Neural cell (in vitro differentiated cells): ENCODE measurements around the gene PLEKHA7. TPM values are rescaled to one million over a fixed set of nuclear protein-coding genes. Genes with fewer than 3 reads are reported as not detected.
A peak's percentile ranks its signal among the peaks of the same experiment; 100 is the strongest.

Experiments used
- H2AFZ ChIP-seq: fragments of 200-600, 300-800 bp; sonication (generic), shearing (Covaris generic); 2 replicates; pipeline ENCODE4 v1.6.0; 2014; ENCODE audit warnings: low read depth, mild to moderate bottlenecking, antibody characterized with exemption, low read length, moderate library complexity
- H3F3A ChIP-seq: fragments of 200-600 bp; shearing (Covaris generic); 2 replicates; pipeline ENCODE4 v1.6.1; 2016; ENCODE audit warnings: mild to moderate bottlenecking, moderate library complexity, mixed read lengths, antibody characterized with exemption, low read length; ENCODE audit not compliant: insufficient read depth, poor library complexity, severe bottlenecking
- H3K27ac ChIP-seq: fragments of 200-600, 300-800 bp; sonication (generic), shearing (Covaris generic); 2 replicates; pipeline ENCODE4 v1.5.1; 2014; ENCODE audit warnings: mild to moderate bottlenecking, low read length, moderate library complexity
- H3K27me3 ChIP-seq: fragments of 300-800, 200-600 bp; sonication (generic), shearing (Covaris generic); 2 replicates; pipeline ENCODE4 v1.6.0; 2014; ENCODE audit warnings: mild to moderate bottlenecking, low read depth, low read length, moderate library complexity; ENCODE audit not compliant: insufficient read depth
- H3K36me3 ChIP-seq: fragments of 300-800, 200-600 bp; sonication (generic), shearing (Covaris generic); 2 replicates; pipeline ENCODE4 v1.5.1; 2014; ENCODE audit warnings: mild to moderate bottlenecking, antibody characterized with exemption, low read length, moderate library complexity; ENCODE audit not compliant: insufficient read depth
- H3K4me2 ChIP-seq: fragments of 300-800, 200-600 bp; sonication (generic), shearing (Covaris generic); 2 replicates; pipeline ENCODE4 v1.6.0; 2014; ENCODE audit warnings: mild to moderate bottlenecking, low read length
- H3K4me3 ChIP-seq: fragments of 300-800, 200-600 bp; sonication (generic), shearing (Covaris generic); 2 replicates; pipeline ENCODE4 v1.5.1; 2014; ENCODE audit warnings: mild to moderate bottlenecking, low read length, moderate library complexity
- H3K79me2 ChIP-seq: fragments of 200-600 bp; shearing (Covaris generic); replicated peaks from 2 replicates; pipeline ENCODE4 v1.6.0; 2014; ENCODE audit warnings: mild to moderate bottlenecking, low read length, moderate library complexity; ENCODE audit not compliant: insufficient read depth
- H3K9ac ChIP-seq: fragments of 300-800, 200-600 bp; sonication (generic), shearing (Covaris generic); 2 replicates; pipeline ENCODE4 v1.6.1; 2016; ENCODE audit warnings: mild to moderate bottlenecking, low read length, mixed read lengths
- H3K9me2 ChIP-seq: fragments of 200-600 bp; shearing (Covaris generic); 2 replicates; pipeline ENCODE4 v1.6.1; 2016; ENCODE audit warnings: mild to moderate bottlenecking, low read length, mixed read lengths; ENCODE audit not compliant: insufficient read depth
- H3K9me3 ChIP-seq: fragments of 200-600, 300-800 bp; sonication (generic), shearing (Covaris generic); 2 replicates; pipeline ENCODE4 v1.6.1; 2016; ENCODE audit warnings: mild to moderate bottlenecking, mixed run types, low read length, moderate library complexity, mixed read lengths
- H4K20me1 ChIP-seq: fragments of 200-600 bp; shearing (Covaris generic); 2 replicates; pipeline ENCODE4 v1.6.1; 2016; ENCODE audit warnings: mild to moderate bottlenecking, mixed run types; ENCODE audit not compliant: insufficient read depth
- EP300 ChIP-seq: fragments of 450-650 bp; conservative IDR thresholded peaks from 2 replicates; pipeline ENCODE4 v1.6.1; 2014; ENCODE audit warnings: antibody characterized with exemption, mild to moderate bottlenecking, moderate library complexity; ENCODE audit not compliant: poor library complexity, severe bottlenecking
- EZH2 ChIP-seq: fragments of 200-600, 300-800 bp; shearing (Covaris generic), sonication (generic); IDR thresholded peaks from 2 replicates; pipeline ENCODE4 v1.6.1; 2014; ENCODE audit warnings: antibody characterized with exemption, low read length, borderline replicate concordance, mild to moderate bottlenecking; ENCODE audit not compliant: insufficient read depth, poor library complexity, severe bottlenecking
- MXI1 ChIP-seq: fragments of 450-650 bp; conservative IDR thresholded peaks from 2 replicates; pipeline ENCODE4 v1.6.1; 2014; ENCODE audit warnings: antibody characterized with exemption, mild to moderate bottlenecking; ENCODE audit not compliant: poor library complexity, severe bottlenecking
- POLR2AphosphoS5 ChIP-seq: IDR thresholded peaks from 2 replicates; pipeline ENCODE4 v1.6.1; 2012
- RAD21 ChIP-seq: fragments of 450-650 bp; conservative IDR thresholded peaks from 2 replicates; pipeline ENCODE4 v1.6.1; 2014; ENCODE audit warnings: antibody characterized with exemption, mild to moderate bottlenecking, moderate library complexity
- SMC3 ChIP-seq: fragments of 450-650 bp; conservative IDR thresholded peaks from 2 replicates; pipeline ENCODE4 v1.6.1; 2014; ENCODE audit warnings: antibody characterized with exemption, mild to moderate bottlenecking, moderate library complexity; ENCODE audit not compliant: poor library complexity
- TAF1 ChIP-seq: IDR thresholded peaks from 2 replicates; pipeline ENCODE4 v1.6.1; 2012; ENCODE audit warnings: low read depth
- polyA plus RNA-seq: library from polyadenylated mRNA; depleted of rRNA; stranded (reverse); fragments of >200 nt; gene quantifications from 2 replicates; pipeline ENCODE4 v1.2.3, GENCODE V29; 2014
- TF ChIP-seq, protein P1 (sequence below): fragments of 450-650 bp; IDR thresholded peaks from 2 replicates; pipeline ENCODE4 v1.5.1; 2014; ENCODE audit warnings: antibody characterized with exemption, mild to moderate bottlenecking, moderate library complexity; ENCODE audit not compliant: poor library complexity, severe bottlenecking
- TF ChIP-seq, protein P2 (sequence below): IDR thresholded peaks from 2 replicates; pipeline ENCODE4 v1.6.1; 2012; ENCODE audit warnings: borderline replicate concordance

PLEKHA7 gene
- polyA plus RNA-seq, 1 donor from 2014 or later, result 45.7 TPM

GRCh38 chr11:16924462-16924825 is 89.8 kb downstream of the PLEKHA7 start:
- Histone ChIP-seq H2AFZ (peak overlapping the region; percentile 42), H3K79me2 (peaks cover 22% of the 10 kb centered on the region), H3F3A (no peaks in the 10 kb centered on the region), H3K4me3 (peak overlapping the region; percentile 77), H3K27ac (peak overlapping the region; percentile 51), H3K4me2 (peak overlapping the region; percentile 60), H4K20me1 (no peaks in the 10 kb centered on the region), H3K9me2 (no peaks in the 10 kb centered on the region), H3K9me3 (no peaks in the 10 kb centered on the region), H3K9ac (peak overlapping the region; percentile 73), H3K27me3 (peaks cover 19% of the 10 kb centered on the region), H3K36me3 (no peaks in the 10 kb centered on the region)
- no peak for TF ChIP-seq POLR2AphosphoS5
- TF ChIP-seq EZH2, result no peak

GRCh38 chr11:16923987-16924386 is 90.2 kb downstream of the PLEKHA7 start:
- Histone ChIP-seq H3K9me3 (no peaks in the 10 kb centered on the region), H3K79me2 (peaks cover 22% of the 10 kb centered on the region), H3K36me3 (no peaks in the 10 kb centered on the region), H3K9me2 (no peaks in the 10 kb centered on the region), H3K9ac (peak overlapping the region; percentile 73), H3K27me3 (peaks cover 19% of the 10 kb centered on the region), H3K4me2 (peak overlapping the region; percentile 60), H4K20me1 (no peaks in the 10 kb centered on the region), H2AFZ (no peak overlapping the region), H3K27ac (no peak overlapping the region), H3F3A (no peaks in the 10 kb centered on the region), H3K4me3 (peak overlapping the region; percentile 77)
- no peak for TF ChIP-seq SMC3
- no peak for TF ChIP-seq RAD21
- TF ChIP-seq POLR2AphosphoS5, result no peak
- TF ChIP-seq MXI1, result no peak
- TF ChIP-seq, protein P1, sequence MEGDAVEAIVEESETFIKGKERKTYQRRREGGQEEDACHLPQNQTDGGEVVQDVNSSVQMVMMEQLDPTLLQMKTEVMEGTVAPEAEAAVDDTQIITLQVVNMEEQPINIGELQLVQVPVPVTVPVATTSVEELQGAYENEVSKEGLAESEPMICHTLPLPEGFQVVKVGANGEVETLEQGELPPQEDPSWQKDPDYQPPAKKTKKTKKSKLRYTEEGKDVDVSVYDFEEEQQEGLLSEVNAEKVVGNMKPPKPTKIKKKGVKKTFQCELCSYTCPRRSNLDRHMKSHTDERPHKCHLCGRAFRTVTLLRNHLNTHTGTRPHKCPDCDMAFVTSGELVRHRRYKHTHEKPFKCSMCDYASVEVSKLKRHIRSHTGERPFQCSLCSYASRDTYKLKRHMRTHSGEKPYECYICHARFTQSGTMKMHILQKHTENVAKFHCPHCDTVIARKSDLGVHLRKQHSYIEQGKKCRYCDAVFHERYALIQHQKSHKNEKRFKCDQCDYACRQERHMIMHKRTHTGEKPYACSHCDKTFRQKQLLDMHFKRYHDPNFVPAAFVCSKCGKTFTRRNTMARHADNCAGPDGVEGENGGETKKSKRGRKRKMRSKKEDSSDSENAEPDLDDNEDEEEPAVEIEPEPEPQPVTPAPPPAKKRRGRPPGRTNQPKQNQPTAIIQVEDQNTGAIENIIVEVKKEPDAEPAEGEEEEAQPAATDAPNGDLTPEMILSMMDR, result no peak
- TF ChIP-seq, protein P2, sequence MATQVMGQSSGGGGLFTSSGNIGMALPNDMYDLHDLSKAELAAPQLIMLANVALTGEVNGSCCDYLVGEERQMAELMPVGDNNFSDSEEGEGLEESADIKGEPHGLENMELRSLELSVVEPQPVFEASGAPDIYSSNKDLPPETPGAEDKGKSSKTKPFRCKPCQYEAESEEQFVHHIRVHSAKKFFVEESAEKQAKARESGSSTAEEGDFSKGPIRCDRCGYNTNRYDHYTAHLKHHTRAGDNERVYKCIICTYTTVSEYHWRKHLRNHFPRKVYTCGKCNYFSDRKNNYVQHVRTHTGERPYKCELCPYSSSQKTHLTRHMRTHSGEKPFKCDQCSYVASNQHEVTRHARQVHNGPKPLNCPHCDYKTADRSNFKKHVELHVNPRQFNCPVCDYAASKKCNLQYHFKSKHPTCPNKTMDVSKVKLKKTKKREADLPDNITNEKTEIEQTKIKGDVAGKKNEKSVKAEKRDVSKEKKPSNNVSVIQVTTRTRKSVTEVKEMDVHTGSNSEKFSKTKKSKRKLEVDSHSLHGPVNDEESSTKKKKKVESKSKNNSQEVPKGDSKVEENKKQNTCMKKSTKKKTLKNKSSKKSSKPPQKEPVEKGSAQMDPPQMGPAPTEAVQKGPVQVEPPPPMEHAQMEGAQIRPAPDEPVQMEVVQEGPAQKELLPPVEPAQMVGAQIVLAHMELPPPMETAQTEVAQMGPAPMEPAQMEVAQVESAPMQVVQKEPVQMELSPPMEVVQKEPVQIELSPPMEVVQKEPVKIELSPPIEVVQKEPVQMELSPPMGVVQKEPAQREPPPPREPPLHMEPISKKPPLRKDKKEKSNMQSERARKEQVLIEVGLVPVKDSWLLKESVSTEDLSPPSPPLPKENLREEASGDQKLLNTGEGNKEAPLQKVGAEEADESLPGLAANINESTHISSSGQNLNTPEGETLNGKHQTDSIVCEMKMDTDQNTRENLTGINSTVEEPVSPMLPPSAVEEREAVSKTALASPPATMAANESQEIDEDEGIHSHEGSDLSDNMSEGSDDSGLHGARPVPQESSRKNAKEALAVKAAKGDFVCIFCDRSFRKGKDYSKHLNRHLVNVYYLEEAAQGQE, result no peak
- no peak for TF ChIP-seq TAF1
- TF ChIP-seq EZH2, result no peak
- no peak for TF ChIP-seq EP300

- peaks cover 16% of the 10 kb centered on the region for H3K27me3 ChIP-seq
- no peaks in the 10 kb centered on the region for H3K36me3 ChIP-seq
- H3K27ac ChIP-seq, result no peak overlapping the region
- H3K4me2 ChIP-seq, result no peak overlapping the region
- no peak overlapping the region for H3K9ac ChIP-seq
- H3F3A ChIP-seq, result no peaks in the 10 kb centered on the region
- peak overlapping the region; percentile 77 for H3K4me3 ChIP-seq
- H3K79me2 ChIP-seq, result peaks cover 22% of the 10 kb centered on the region
- H4K20me1 ChIP-seq, result no peaks in the 10 kb centered on the region
- no peaks in the 10 kb centered on the region for H3K9me3 ChIP-seq
- TF ChIP-seq RAD21, result no peak
- no peak for TF ChIP-seq EP300
- no peaks in the 10 kb centered on the region for H3K9me2 ChIP-seq
- H2AFZ ChIP-seq, result no peak overlapping the region
These were observed 92.5 kb downstream of the PLEKHA7 start for GRCh38 chr11:16921668-16922067.
